A549 (cell line): ENCODE data around the gene BACH1. TPM values are rescaled to one million over a fixed set of nuclear protein-coding genes. Genes with fewer than 3 reads are reported as not detected.

Source experiments
- ATAC-seq, 2 experiments: fragments of 200-7000 bp in 1 of 2; fragments of >200 bp in 1 of 2; cut with Nextera tagmentation in 1 of 2; cut with Tn5 transposase in 1 of 2; 3 replicates each; pipeline versions ENCODE4 v1.8.0 to v1.9.1; 2018 to 2020; ENCODE audit warnings: mild to moderate bottlenecking in 1 of 2, moderate library complexity in 1 of 2
- CTCF ChIA-PET: fragments of 300-600 bp; sonication (Branson Sonifier 250); formaldehyde crosslinking; extraction: SDS; loops from one replicate; lab custom pipeline; 2021; ENCODE audit warnings: antibody characterized with exemption, inconsistent platforms; lab: Yijun Ruan, JAX
- POLR2A ChIA-PET: fragments of 350-600 bp; formaldehyde crosslinking; extraction: SDS; loops from one replicate; lab custom pipeline; 2021; ENCODE audit warnings: antibody characterized with exemption, inconsistent platforms; lab: Yijun Ruan, JAX
- DNase-seq, 2 experiments: peaks; one replicate each; pipeline versions ENCODE4 v3.0.0 to v3.0.0-alpha.2; 2011 to 2016; ENCODE audit warnings: low read depth in 1 of 2, low spot score in 1 of 2
- FAIRE-seq: peaks from 2 replicates; lab custom pipeline; 2011; peaks lifted over from hg19 to GRCh38; lab: Jason Lieb, UNC
- H3K27ac ChIP-seq, 2 experiments: fragments of >200 bp; sonication (Bioruptor Twin); formaldehyde crosslinking; 3 replicates each; pipeline ENCODE4 v1.5.1; 2016 to 2017
- H3K4me1 ChIP-seq: fragments of >200 bp; sonication (Bioruptor Twin); formaldehyde crosslinking; 3 replicates; pipeline ENCODE4 v1.6.1; 2016
- H3K4me2 ChIP-seq: fragments of >200 bp; sonication (Bioruptor Twin); formaldehyde crosslinking; 3 replicates; pipeline ENCODE4 v1.6.1; 2016
- H3K4me3 ChIP-seq: fragments of >200 bp; sonication (Bioruptor Twin); formaldehyde crosslinking; 3 replicates; pipeline ENCODE4 v1.5.1; 2016
- H3K9me3 ChIP-seq: fragments of >200 bp; sonication (Bioruptor Twin); formaldehyde crosslinking; 3 replicates; pipeline ENCODE4 v1.6.1; 2016
- ATOH8 ChIP-seq: fragments of 250-450 bp; sonication (Bioruptor Pico); IDR thresholded peaks from 2 replicates; pipeline ENCODE4 v1.5.0; 2020; ENCODE audit warnings: low read depth, mild to moderate bottlenecking, moderate library complexity
- BCL3 ChIP-seq: fragments of >200 bp; sonication (Bioruptor Twin); formaldehyde crosslinking; IDR thresholded peaks from 3 replicates; pipeline ENCODE4 v1.6.1; 2016
- BHLHE40 ChIP-seq: IDR thresholded peaks from 2 replicates; pipeline ENCODE4 v1.6.1; 2012; ENCODE audit warnings: low read depth, low read length, inconsistent platforms
- CBX2 ChIP-seq: fragments of 200-600 bp; sonication (generic); IDR thresholded peaks from 2 replicates; pipeline ENCODE4 v1.6.1; 2016; ENCODE audit warnings: low read depth, mild to moderate bottlenecking, borderline replicate concordance
- CBX8 ChIP-seq: fragments of 200-600 bp; sonication (generic); IDR thresholded peaks from 2 replicates; pipeline ENCODE4 v1.6.1; 2016
- CEBPB ChIP-seq, 2 experiments: fragments of >200 bp in 1 of 2; sonication (Bioruptor Twin) in 1 of 2; formaldehyde crosslinking in 1 of 2; IDR thresholded peaks; 2 replicates each; pipeline ENCODE4 v1.6.1; 2012 to 2016
- CTCF ChIP-seq: fragments of >200 bp; sonication (Bioruptor Twin); formaldehyde crosslinking; IDR thresholded peaks from 3 replicates; pipeline ENCODE4 v1.5.1; 2016
- EHF ChIP-seq: fragments of 250-450 bp; sonication (Bioruptor Pico); IDR thresholded peaks from 2 replicates; pipeline ENCODE4 v1.5.0; 2020; ENCODE audit warnings: mild to moderate bottlenecking
- ESRRA ChIP-seq: fragments of 150-350 bp; IDR thresholded peaks from 2 replicates; pipeline ENCODE4 v1.6.1; 2014; ENCODE audit warnings: mild to moderate bottlenecking, low read length, borderline replicate concordance
- FOSB ChIP-seq: fragments of 250-450 bp; sonication (Bioruptor Pico); IDR thresholded peaks from 2 replicates; pipeline ENCODE4 v1.5.0; 2020; ENCODE audit warnings: mild to moderate bottlenecking, moderate library complexity
- HMGXB4 ChIP-seq: fragments of 250-450 bp; sonication (Bioruptor Pico); IDR thresholded peaks from 2 replicates; pipeline ENCODE4 v1.5.0; 2021; ENCODE audit warnings: mild to moderate bottlenecking, moderate library complexity, borderline replicate concordance
- HOXA7 ChIP-seq: fragments of 250-450 bp; sonication (Bioruptor Pico); IDR thresholded peaks from 2 replicates; pipeline ENCODE4 v1.5.0; 2020; ENCODE audit warnings: mild to moderate bottlenecking, moderate library complexity
- HOXB5 ChIP-seq: fragments of 250-450 bp; sonication (Bioruptor Pico); IDR thresholded peaks from 2 replicates; pipeline ENCODE4 v1.5.0; 2020; ENCODE audit warnings: mild to moderate bottlenecking, moderate library complexity
- JUN ChIP-seq, 2 experiments: fragments of >200 bp; sonication (Bioruptor Twin); formaldehyde crosslinking; IDR thresholded peaks; 2 replicates in 1 of 2; 3 replicates in 1 of 2; pipeline ENCODE4 v1.6.1; 2016 to 2017
- KDM1A ChIP-seq: fragments of 200-600 bp; sonication (generic); IDR thresholded peaks from 2 replicates; pipeline ENCODE4 v1.6.1; 2016; ENCODE audit warnings: low read depth, mild to moderate bottlenecking
- KDM5A ChIP-seq: fragments of 200-600 bp; sonication (generic); IDR thresholded peaks from 2 replicates; pipeline ENCODE4 v1.6.1; 2016; ENCODE audit warnings: antibody characterized with exemption, mild to moderate bottlenecking
- MAFK ChIP-seq: fragments of 450-650 bp; IDR thresholded peaks from 2 replicates; pipeline ENCODE4 v1.6.1; 2014; ENCODE audit not compliant: partially characterized antibody
- NFE2L2 ChIP-seq: fragments of 150-350 bp; conservative IDR thresholded peaks from 2 replicates; pipeline ENCODE4 v1.6.1; 2014; ENCODE audit warnings: low read length
- PBX3 ChIP-seq: IDR thresholded peaks from 2 replicates; pipeline ENCODE4 v1.6.1; 2012
- POLR2A ChIP-seq: IDR thresholded peaks from 2 replicates; pipeline ENCODE4 v1.6.1; 2012; ENCODE audit warnings: mild to moderate bottlenecking, low read length
- POLR2AphosphoS2 ChIP-seq: conservative IDR thresholded peaks from 2 replicates; pipeline ENCODE4 v1.6.1; 2012; ENCODE audit warnings: low read length, improper control_type of control experiment, inconsistent platforms
- RAD21 ChIP-seq, 2 experiments: fragments of >200 bp in 1 of 2; sonication (Bioruptor Twin) in 1 of 2; formaldehyde crosslinking in 1 of 2; IDR thresholded peaks in 1 of 2; conservative IDR thresholded peaks in 1 of 2; 2 replicates in 1 of 2; 3 replicates in 1 of 2; pipeline ENCODE4 v1.6.1; 2012 to 2018; ENCODE audit warnings: inconsistent platforms in 1 of 2
- RARB ChIP-seq: fragments of 250-450 bp; sonication (Bioruptor Pico); IDR thresholded peaks from 2 replicates; pipeline ENCODE4 v1.8.0; 2021; ENCODE audit warnings: mild to moderate bottlenecking, moderate library complexity
- RCOR1 ChIP-seq: fragments of 150-350 bp; IDR thresholded peaks from 2 replicates; pipeline ENCODE4 v1.6.1; 2014; ENCODE audit warnings: antibody characterized with exemption, low read length, low read depth
- RNF2 ChIP-seq: fragments of 200-600 bp; sonication (generic); IDR thresholded peaks from 2 replicates; pipeline ENCODE4 v1.6.1; 2016; ENCODE audit warnings: low read depth, mild to moderate bottlenecking, antibody characterized with exemption, moderate library complexity, borderline replicate concordance
- SMC3 ChIP-seq: fragments of >200 bp; sonication (Bioruptor Twin); formaldehyde crosslinking; IDR thresholded peaks from 3 replicates; pipeline ENCODE4 v1.6.1; 2018; ENCODE audit warnings: inconsistent platforms
- SREBF2 ChIP-seq: fragments of 450-650 bp; IDR thresholded peaks from 2 replicates; pipeline ENCODE4 v1.6.1; 2014; ENCODE audit warnings: mild to moderate bottlenecking, moderate library complexity
- ZC3H11A ChIP-seq: fragments of 450-650 bp; IDR thresholded peaks from 2 replicates; pipeline ENCODE4 v1.6.1; 2014; ENCODE audit warnings: antibody characterized with exemption, mild to moderate bottlenecking
- WGBS: methylation state at CpG from one replicate; pipeline ENCODE4 v1.1.6; 2017; ENCODE audit errors: missing lambda C conversion rate; 5-methylcytosine and 5-hydroxymethylcytosine counted together
- polyA plus RNA-seq, 4 experiments: library from polyadenylated mRNA; depleted of rRNA in 3 of 4; stranded (reverse); fragments of >200 nt; fragmentation: RNase III in 1 of 4; extraction: RNeasy Plus Mini Kit Qiagen cat#74134 plus additional on column Dnase treatment in 1 of 4; gene quantifications; 2 replicates in 3 of 4; 3 replicates in 1 of 4; pipeline ENCODE4 v1.2.3, GENCODE V29; 2011 to 2017

The BACH1 gene
- polyA plus RNA-seq, 2 of the 4 experiments (the other 2 are of a cell fraction): 5.0 to 21.4 TPM

GRCh38 chr21:29377266-29377665 lies 78.5 kb downstream of the BACH1 start:
- no peak overlapping the region for H3K4me2 ChIP-seq
- FAIRE-seq (no peak), DNase-seq (no peak), ATAC-seq (no peak)
- POLR2A ChIA-PET: no interaction called here
- no peak overlapping the region for H3K4me3 ChIP-seq
- CTCF ChIA-PET: interaction anchor here (1.0 to 1.5 kb wide), 4 partner anchors 227 to 297 kb away, joined by 3 to 4 read pairs (median 3); no protein-coding TSS in a partner anchor
- peaks cover 9% of the 10 kb centered on the region; the same call in 1 of the 3 replicates for H3K4me1 ChIP-seq
- 49% methylated on average over 4 of the region's 4 CpGs for WGBS
- no peaks in the 10 kb centered on the region for H3K9me3 ChIP-seq
- H3K27ac ChIP-seq: no peak overlapping the region
- TF ChIP-seq FOSB (CRISPR knock-in tag) (no peak), PBX3 (no peak), CBX2 (no peak), BCL3 (no peak), RAD21 (conservative IDR thresholded peaks at IDR 0.05 in 1 of 2, IDR thresholded peaks at IDR 0.05 in 1 of 2) (no peak), KDM5A (no peak), EHF (CRISPR knock-in tag) (no peak)

- Histone ChIP-seq H3K27ac (no peak overlapping the region), H3K4me3 (no peak overlapping the region), H3K4me2 (no peak overlapping the region), H3K4me1 (peaks cover 10% of the 10 kb centered on the region; the same call in 1 of the 3 replicates), H3K9me3 (no peaks in the 10 kb centered on the region)
- WGBS: 94% methylated on average over 4 of the region's 4 CpGs
- FAIRE-seq: no peak
- ATAC-seq: no peak
- TF ChIP-seq NFE2L2: no peak
- no peak for TF ChIP-seq JUN (IDR thresholded peaks at IDR 0.05)
- no peak for TF ChIP-seq CBX8
- no peak for TF ChIP-seq RAD21 (conservative IDR thresholded peaks at IDR 0.05 in 1 of 2, IDR thresholded peaks at IDR 0.05 in 1 of 2)
- TF ChIP-seq CEBPB (IDR thresholded peaks at IDR 0.05): no peak
- no peak for TF ChIP-seq MAFK
- no peak for TF ChIP-seq POLR2AphosphoS2
- TF ChIP-seq ESRRA: no peak
- no peak for TF ChIP-seq ZC3H11A
- no peak for TF ChIP-seq RNF2
- TF ChIP-seq SMC3: no peak
- no peak for TF ChIP-seq SREBF2
- no peak for TF ChIP-seq HOXB5
- ChIA-PET POLR2A (no interaction called here), CTCF (no interaction called here)
- no peak for DNase-seq
Measured at GRCh38 chr21:29378832-29379231, 80.1 kb downstream of the BACH1 start.

GRCh38 chr21:29379517-29380054 lies 80.9 kb downstream of the BACH1 start:
- ChIA-PET POLR2A (no interaction called here), CTCF (no interaction called here)
- no peak for DNase-seq
- Histone ChIP-seq H3K4me2 (no peak overlapping the region), H3K9me3 (no peaks in the 10 kb centered on the region), H3K27ac (no peak overlapping the region), H3K4me3 (no peak overlapping the region), H3K4me1 (peaks cover 10% of the 10 kb centered on the region; the same call in 1 of the 3 replicates)
- 69% methylated on average over 6 of the region's 6 CpGs for WGBS
- FAIRE-seq: no peak
- ATAC-seq: no peak
- TF ChIP-seq POLR2A (no peak), BCL3 (no peak), ATOH8 (CRISPR knock-in tag) (no peak), CTCF (no peak), HOXA7 (CRISPR knock-in tag) (no peak), EHF (CRISPR knock-in tag) (no peak), HOXB5 (no peak), BHLHE40 (no peak), NFE2L2 (no peak), KDM1A (no peak), HMGXB4 (no peak), RARB (no peak), RCOR1 (no peak)
